Endodermal cell (in vitro differentiated cells): Measurements from ENCODE around the gene GPRIN1. TPM values are rescaled to one million over a fixed set of nuclear protein-coding genes. Genes with fewer than 3 reads are reported as not detected.

Experiments used
- DNase-seq: peaks from one replicate; pipeline ENCODE4 v3.0.0-alpha.2; 2017
- H3K27ac ChIP-seq: 2 replicates; pipeline ENCODE4 v1.5.1; 2013; ENCODE audit warnings: mild to moderate bottlenecking, low read depth, low read length, moderate library complexity
- H3K27me3 ChIP-seq: 2 replicates; pipeline ENCODE4 v1.6.1; 2013; ENCODE audit warnings: mild to moderate bottlenecking, low read length, moderate library complexity; ENCODE audit not compliant: insufficient read depth, control insufficient read depth, poor library complexity, severe bottlenecking
- H3K36me3 ChIP-seq: 2 replicates; pipeline ENCODE4 v1.7.0; 2013; ENCODE audit warnings: mild to moderate bottlenecking, low read length, moderate library complexity; ENCODE audit not compliant: control insufficient read depth, insufficient read depth
- H3K4me1 ChIP-seq: one replicate; pipeline ENCODE4 v1.7.0; 2013; ENCODE audit warnings: low read length; ENCODE audit not compliant: control insufficient read depth, insufficient read depth
- H3K4me3 ChIP-seq: 2 replicates; pipeline ENCODE4 v1.5.1; 2013; ENCODE audit warnings: mild to moderate bottlenecking, low read length, moderate library complexity
- H3K9ac ChIP-seq: 2 replicates; pipeline ENCODE4 v1.6.1; 2013; ENCODE audit warnings: mild to moderate bottlenecking, low read length, moderate library complexity; ENCODE audit not compliant: poor library complexity, severe bottlenecking; ENCODE audit errors: extremely low read depth
- H3K9me3 ChIP-seq: 2 replicates; pipeline ENCODE4 v1.6.1; 2013; ENCODE audit warnings: mild to moderate bottlenecking, low read length, moderate library complexity; ENCODE audit not compliant: control insufficient read depth
- H3K27ac Mint-ChIP-seq: 2 replicates; pipeline ENCODE4 v1.8.0; 2020; ENCODE audit warnings: mixed read lengths
- H3K27me3 Mint-ChIP-seq: 2 replicates; pipeline ENCODE4 v1.8.0; 2021; ENCODE audit warnings: mild to moderate bottlenecking, mixed read lengths; ENCODE audit not compliant: insufficient read depth
- H3K36me3 Mint-ChIP-seq: 2 replicates; pipeline ENCODE4 v1.8.0; 2020; ENCODE audit warnings: low read depth, mixed read lengths
- H3K4me1 Mint-ChIP-seq: 2 replicates; pipeline ENCODE4 v1.8.0; 2020; ENCODE audit warnings: mixed read lengths
- H3K4me3 Mint-ChIP-seq: 2 replicates; pipeline ENCODE4 v1.8.0; 2020; ENCODE audit warnings: mild to moderate bottlenecking, moderate library complexity, mixed read lengths
- H3K9me3 Mint-ChIP-seq: 2 replicates; pipeline ENCODE4 v1.8.0; 2020; ENCODE audit warnings: mild to moderate bottlenecking, mixed read lengths
- WGBS, 2 experiments: methylation state at CpG; one replicate each; pipeline versions ENCODE4 v1.1.5 to v1.1.7; 2013; ENCODE audit warnings: missing lambda C conversion rate in 2 of 2, mixed read lengths in 1 of 2; ENCODE audit not compliant: insufficient coverage in 1 of 2, insufficient read length in 1 of 2; 5-methylcytosine and 5-hydroxymethylcytosine counted together
- total RNA-seq, 2 donors: library from RNA; stranded (reverse); fragmentation: NEBNext Ultra II Directional in 1 of 2; extraction: Animal tissue kit (Norgen Biotek cat#: 25700) in 1 of 2; gene quantifications; 2 replicates in 1 of 2; 3 replicates in 1 of 2; pipeline ENCODE4 v1.2.1, GENCODE V29; 2021
- TF ChIP-seq, protein P1 (sequence below): fragments of 200-600 bp; sonication (generic); conservative IDR thresholded peaks from 2 replicates; pipeline ENCODE4 v1.5.0; 2021; ENCODE audit warnings: antibody characterized with exemption, mild to moderate bottlenecking

The GPRIN1 gene
- total RNA-seq, 2 donors from 2014 or later = 4.5 to 4.9 TPM

DNA sequence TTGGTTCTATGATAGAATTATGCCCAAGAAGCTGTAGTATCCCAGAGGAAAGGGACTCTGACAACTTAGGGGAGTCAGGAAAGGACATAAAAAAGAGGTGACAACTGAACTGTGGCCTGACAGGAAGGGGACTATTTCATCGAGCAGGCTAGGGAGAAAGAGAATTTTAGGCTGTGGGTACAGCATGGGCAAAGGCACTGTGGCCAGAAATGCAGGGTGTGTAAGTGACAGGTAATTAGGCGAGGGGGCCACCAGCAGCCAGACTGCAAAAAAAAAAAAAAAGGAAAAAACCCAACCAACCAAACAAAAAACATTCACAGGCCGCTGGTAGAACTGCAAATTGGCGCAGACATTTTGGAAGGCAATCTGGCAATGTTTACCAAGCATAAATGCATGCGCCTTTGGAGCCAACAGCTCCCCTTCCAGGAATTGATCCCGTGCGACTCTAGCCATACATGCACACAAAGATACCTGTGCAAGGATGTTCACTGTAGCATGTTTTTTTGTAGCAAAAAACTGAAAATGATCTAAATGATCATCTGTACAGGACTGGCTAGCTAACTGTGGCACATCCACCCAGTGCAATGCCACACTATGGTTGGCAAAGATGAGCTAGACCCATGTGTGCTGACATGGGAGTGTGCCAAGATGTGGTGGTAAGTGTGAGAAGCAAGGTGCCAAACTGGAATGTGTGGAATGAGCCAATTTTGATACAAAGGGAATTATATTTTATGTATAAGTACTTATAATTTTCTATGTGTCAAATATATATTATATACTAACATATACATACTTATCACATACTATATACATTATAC, 21.6 kb upstream of the GPRIN1 start:
- TF ChIP-seq, protein P1, sequence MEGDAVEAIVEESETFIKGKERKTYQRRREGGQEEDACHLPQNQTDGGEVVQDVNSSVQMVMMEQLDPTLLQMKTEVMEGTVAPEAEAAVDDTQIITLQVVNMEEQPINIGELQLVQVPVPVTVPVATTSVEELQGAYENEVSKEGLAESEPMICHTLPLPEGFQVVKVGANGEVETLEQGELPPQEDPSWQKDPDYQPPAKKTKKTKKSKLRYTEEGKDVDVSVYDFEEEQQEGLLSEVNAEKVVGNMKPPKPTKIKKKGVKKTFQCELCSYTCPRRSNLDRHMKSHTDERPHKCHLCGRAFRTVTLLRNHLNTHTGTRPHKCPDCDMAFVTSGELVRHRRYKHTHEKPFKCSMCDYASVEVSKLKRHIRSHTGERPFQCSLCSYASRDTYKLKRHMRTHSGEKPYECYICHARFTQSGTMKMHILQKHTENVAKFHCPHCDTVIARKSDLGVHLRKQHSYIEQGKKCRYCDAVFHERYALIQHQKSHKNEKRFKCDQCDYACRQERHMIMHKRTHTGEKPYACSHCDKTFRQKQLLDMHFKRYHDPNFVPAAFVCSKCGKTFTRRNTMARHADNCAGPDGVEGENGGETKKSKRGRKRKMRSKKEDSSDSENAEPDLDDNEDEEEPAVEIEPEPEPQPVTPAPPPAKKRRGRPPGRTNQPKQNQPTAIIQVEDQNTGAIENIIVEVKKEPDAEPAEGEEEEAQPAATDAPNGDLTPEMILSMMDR = no peak
- no peak overlapping the region for H3K4me3 Mint-ChIP-seq
- H3K4me3 ChIP-seq = no peak overlapping the region
- H3K27me3 ChIP-seq = peaks cover 55% of the 10 kb centered on the region
- H3K4me1 ChIP-seq = no peaks in the 10 kb centered on the region
- H3K27ac Mint-ChIP-seq = no peak overlapping the region
- no peaks in the 10 kb centered on the region for H3K36me3 ChIP-seq
- WGBS, 2 experiments = 88 to 90% methylated on average over 4 to 7 of the region's 7 CpGs
- no peak overlapping the region for H3K9ac ChIP-seq
- DNase-seq = no peak
- peaks cover 84% of the 10 kb centered on the region for H3K27me3 Mint-ChIP-seq
- no peaks in the 10 kb centered on the region for H3K9me3 Mint-ChIP-seq
- no peak overlapping the region for H3K27ac ChIP-seq
- H3K36me3 Mint-ChIP-seq = no peaks in the 10 kb centered on the region
- H3K4me1 Mint-ChIP-seq = peaks cover 13% of the 10 kb centered on the region
- no peaks in the 10 kb centered on the region for H3K9me3 ChIP-seq

DNA sequence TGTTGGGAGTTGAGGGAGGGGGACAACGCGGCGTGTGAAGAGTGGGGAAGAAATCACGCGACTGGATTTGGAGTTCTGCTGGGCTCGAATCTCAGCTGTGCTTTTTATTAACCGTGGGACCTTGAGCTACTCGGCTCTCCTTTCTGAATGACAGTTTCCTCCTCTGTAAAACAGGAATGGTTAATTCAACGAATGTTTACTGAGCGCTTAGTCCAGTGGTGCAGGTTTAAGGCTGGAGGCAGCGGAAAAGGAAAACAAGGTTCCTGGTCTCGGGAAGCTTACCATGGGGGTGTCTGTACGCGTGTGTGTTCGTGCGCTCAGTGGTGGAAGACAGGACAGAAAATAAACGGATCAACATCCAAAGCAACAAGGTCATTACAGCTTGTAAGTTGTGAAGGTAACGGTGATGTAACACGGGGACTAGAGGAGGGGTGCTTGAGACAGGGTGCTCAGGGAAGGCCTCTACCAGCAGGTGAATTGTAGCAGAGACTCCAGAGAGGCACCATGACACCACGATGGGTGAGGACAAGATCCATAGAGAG, 20.8 kb upstream of the GPRIN1 start:
- H3K9ac ChIP-seq = no peak overlapping the region

DNA sequence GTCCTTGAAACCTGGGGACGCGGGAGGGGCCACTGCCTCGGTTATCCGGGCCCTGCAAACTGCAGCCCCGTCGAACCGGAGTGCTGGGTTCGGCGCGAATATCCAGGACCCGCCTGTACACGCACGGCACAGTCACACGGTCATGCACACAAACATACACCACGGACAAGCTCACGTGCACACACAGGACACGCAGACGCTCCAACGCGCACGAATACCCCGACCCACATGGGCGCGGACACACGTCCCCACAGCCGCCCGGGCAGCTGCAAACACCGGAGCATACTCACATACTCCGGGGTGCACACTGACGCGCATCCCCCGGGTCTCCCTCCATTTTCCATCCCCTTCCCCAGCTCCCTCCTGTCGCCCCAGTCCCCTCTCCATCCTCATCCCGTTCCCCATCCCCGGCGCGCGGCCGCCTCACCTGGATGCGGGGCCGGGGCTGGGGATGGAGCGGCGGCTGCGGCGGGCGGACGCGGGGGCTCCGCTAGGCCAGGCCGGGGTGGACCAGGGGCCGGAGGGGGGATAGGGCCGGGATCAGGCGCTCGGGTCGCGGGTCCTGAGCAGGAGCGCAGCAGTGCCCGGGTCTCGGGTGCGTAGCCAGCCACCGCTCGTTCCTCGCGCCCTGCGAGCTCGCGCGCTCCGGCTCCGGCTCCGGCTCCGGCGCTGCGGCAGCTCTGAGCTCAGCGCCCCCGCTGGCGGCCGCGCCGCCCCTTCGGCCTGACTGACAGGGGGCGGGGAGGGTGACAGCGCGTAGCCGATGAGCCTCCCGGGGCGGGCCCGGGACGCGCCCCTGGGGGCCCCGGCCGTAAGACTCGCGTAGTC, 20.1 kb upstream of the GPRIN1 start, which contains the start of the genes EIF4E1B and SNCB:
TSS of gene EIF4E1B (plus strand) at position 823 of the 828 bp plus-strand sequence. CDS start 12,113 bp downstream, outside the sequence.
TSS of gene SNCB (minus strand) at position 682 of the 828 bp plus-strand sequence. CDS start 880 bp downstream, outside the sequence.
- Mint-ChIP-seq H3K9me3 (no peaks in the 10 kb centered on the region), H3K4me3 (peak within 1 kb of the TSS; percentile 46), H3K27me3 (peaks cover 85% of the 10 kb centered on the region), H3K27ac (no peak within 1 kb of the TSS), H3K36me3 (no peaks in the 10 kb centered on the region), H3K4me1 (peaks cover 13% of the 10 kb centered on the region)
- Histone ChIP-seq H3K9me3 (no peaks in the 10 kb centered on the region), H3K4me3 (peak within 1 kb of the TSS; percentile 74), H3K9ac (no peak within 1 kb of the TSS), H3K27ac (no peak within 1 kb of the TSS), H3K4me1 (no peaks in the 10 kb centered on the region), H3K27me3 (peaks cover 67% of the 10 kb centered on the region), H3K36me3 (no peaks in the 10 kb centered on the region)
- WGBS, 2 experiments = 0 to 2% methylated on average over 31 to 94 of the region's 94 CpGs
- DNase-seq = peak; percentile 87
- TF ChIP-seq, protein P1 = no peak

More for the DNA sequence above, 20.8 kb upstream of the GPRIN1 start:
- Mint-ChIP-seq H3K4me3 (peak overlapping the region; percentile 46), H3K27ac (no peak overlapping the region), H3K9me3 (no peaks in the 10 kb centered on the region), H3K36me3 (no peaks in the 10 kb centered on the region), H3K4me1 (peaks cover 13% of the 10 kb centered on the region), H3K27me3 (peaks cover 84% of the 10 kb centered on the region)
- TF ChIP-seq, protein P1 = no peak
- H3K9me3 ChIP-seq = no peaks in the 10 kb centered on the region
- H3K27ac ChIP-seq = no peak overlapping the region
- 11 to 16% methylated on average over 20 of the region's 20 CpGs for WGBS, 2 experiments
- H3K4me1 ChIP-seq = no peaks in the 10 kb centered on the region
- H3K27me3 ChIP-seq = peaks cover 61% of the 10 kb centered on the region
- peak; percentile 52 for DNase-seq
- H3K36me3 ChIP-seq = no peaks in the 10 kb centered on the region
- peak overlapping the region; percentile 74 for H3K4me3 ChIP-seq
